HG03175 (cell line): Measurements from ENCODE around the gene REV1.
"Not testable (repeated sequence)": the region's sequence is repeated elsewhere in the genome, so short reads cannot be mapped to it uniquely, and the experiment has no call there.

ENCODE experiments used
- ATAC-seq: cut with Tn5 transposase; IDR thresholded peaks from one replicate; pipeline ENCODE4 v1.9.1; 2021; ENCODE audit warnings: mild to moderate bottlenecking, moderate library complexity; ENCODE audit not compliant: unreplicated experiment

Gene REV1

DNA sequence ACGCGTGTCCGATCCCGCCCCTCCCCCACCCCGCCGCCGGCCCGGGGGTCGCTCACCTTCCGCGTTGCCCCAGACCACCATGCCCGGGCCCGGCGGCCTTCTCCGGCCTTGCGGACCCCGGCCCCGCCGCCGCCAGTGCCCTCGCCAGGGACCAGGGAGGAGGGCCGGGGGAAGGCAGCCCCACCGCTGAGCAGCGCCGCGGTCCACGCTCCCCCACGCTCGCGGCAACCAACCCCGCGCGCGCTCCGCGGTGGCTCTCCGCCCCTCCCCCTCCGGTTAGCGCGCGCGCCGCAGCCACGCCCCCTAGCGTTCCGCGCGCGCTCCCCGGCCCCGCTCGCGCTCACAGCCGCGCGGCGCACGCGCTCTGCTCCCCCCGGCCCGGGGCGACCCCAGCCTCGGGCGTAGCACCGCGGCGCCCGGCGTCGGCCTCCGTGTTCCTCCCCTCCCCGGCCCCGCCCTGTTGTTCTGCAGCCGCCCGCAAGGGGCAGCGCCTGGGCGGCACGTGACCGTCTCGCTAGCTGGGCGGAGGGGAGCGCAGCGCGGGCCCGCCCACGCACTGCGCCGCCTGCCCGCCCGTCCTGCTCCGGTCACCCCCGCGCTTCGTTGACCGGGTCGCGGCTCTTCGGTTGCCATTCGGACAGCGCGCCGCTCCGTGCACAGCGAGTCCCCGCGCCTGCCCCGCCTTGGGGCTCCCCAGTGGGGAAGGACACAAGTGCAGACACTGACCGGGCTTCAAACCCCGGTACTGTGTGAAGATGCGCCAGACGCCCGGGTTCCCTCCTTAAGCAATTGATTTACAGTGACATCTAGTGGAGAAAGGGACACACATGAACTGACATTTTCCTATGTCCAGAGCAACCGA lies at the start of gene REV1:
TSS of gene REV1 (minus strand) at position 257 of the 862 bp plus-strand sequence. CDS start 25,042 bp downstream, outside the sequence.
- peak; percentile 77 for ATAC-seq

DNA sequence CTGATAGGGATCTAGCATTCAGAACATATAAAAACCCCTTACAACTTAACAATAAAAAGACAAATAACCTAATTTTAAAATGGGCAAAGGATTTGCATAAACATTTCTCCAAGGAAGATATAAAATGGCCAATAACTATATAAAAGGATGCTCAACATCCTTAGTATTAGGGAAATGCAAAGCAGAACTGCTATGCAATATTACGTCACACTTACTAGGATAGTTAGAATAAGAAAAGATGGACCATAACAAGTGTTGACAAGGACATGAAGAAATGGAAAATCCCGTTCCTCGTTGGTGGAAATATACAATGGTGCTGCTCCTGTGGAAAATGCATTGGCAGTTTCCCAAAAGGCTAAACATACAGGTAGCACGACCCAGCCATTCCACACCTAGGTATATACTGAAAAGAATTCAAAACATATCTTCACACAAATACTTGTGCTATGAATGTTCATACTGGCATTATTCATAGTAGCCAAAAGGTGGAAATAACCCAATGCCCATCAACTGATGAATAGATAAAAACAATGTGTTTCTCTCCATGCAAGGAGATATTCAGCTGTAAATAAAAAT lies 48.2 kb upstream of the REV1 start:
- no peak for ATAC-seq

DNA sequence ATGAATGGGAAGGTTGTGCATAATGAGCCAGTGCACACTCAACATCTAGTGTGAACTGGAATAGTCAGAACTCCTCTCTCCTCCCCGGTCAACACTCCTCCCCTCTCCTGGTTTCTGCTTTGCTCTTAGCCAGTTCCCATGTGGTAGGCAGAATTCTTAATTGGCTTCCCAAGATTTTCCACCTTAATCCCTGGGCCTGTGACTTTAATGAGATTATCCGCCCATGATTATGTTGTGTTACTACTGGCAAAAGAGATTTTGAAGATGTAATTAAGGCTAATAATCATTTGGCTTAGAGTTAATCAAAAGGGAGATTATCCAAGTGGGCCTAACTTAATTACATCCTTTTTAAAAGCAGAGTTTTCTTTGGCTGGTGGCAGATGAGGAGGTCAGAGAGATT lies 34.2 kb upstream of the REV1 start:
- ATAC-seq, result no peak

DNA sequence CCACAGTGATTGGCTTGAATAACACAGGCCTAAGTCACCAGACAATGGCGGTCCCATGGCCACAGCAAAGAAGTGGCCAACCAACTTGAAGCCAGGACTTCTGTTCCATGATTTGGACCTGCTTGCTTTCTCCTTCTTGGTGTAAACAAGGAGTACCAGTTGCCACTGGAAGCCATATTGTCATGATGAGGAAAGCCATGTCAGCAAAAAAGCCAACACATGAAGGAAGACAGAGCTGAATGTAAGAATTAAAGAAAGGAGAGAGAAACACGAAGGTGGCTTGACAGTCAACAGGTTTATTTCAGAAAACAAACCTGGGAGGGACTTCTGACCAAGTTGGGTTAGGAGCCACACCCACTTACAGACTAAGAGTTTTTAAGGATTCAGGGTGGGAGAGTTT lies 32.3 kb upstream of the REV1 start:
- ATAC-seq, result no peak

DNA sequence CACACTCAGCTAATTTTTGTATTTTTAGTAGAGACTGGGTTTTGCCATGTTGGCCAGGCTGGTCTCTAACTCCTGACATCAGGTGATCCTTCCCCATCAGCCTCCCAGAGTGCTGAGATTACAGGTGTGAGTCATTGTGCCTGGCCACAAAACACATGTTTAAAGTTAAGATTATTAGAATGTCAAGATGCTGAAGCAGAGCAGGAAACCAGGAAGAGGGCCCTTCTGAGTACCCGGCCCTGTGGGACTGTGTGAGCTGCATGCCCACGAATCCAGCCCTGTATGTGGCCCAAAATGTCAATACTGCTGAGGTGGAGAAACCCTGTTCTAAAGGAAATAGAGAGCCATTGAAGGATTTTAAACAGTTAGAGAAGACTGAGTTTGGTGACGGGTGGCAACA lies 31.0 kb upstream of the REV1 start:
- no peak for ATAC-seq

DNA sequence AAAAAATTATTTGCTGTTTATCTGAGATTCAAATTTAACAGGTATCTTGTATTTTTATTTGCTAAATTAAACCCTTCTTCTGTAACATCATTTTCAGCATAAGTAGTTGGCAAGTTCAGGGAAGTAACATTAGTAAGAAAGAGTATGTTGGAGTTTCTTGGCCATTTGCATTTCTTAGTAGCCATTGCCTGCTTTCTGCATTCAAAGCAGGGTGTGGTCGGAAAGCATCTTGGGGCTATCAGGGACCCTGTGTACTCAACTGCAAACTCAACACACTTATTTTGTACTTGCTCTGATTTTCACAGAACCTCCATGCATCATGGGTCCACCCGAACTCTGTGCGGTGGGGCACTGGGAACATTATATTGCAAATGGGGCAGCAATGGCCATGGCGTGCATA lies 30.4 kb upstream of the REV1 start:
- no peak for ATAC-seq

DNA sequence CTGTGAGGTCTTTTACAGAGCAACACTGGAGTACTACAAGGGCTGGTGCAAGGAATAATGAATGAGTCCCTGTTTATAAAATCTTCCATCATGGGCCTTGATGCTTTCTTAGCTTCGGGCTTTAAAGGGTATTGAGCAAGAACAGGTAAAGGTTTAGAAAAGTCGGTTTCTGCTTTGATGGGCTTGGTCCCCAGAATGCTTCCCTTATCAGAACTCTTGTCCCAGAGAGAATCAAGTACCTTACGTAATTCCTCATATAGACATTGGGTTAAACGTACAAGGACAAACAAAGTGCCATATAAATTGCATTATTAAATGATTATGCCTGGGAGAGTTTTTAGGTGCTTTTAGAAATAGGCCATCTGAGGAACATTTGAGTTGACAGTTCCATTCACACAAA lies 24.5 kb upstream of the REV1 start:
- no peak for ATAC-seq

DNA sequence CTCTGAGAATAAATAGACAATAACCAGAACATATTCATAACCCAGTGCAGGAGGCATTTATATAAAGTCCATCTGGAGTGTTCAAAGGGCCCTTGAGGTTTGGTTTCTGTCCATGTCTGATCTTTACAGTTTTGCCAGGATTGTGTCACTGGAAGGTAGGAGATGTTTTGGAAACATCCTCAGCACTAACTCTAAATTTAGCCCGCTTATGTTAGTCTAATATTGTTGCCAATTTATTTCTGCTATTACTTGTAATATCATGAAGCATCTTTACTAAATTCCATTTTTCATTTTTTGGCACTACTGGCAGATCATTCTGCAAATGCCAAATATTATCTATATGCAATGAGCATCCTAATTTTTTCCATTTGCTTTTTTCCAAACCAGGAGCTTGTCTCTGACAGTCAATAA lies 22.4 kb upstream of the REV1 start:
- ATAC-seq, result no peak

DNA sequence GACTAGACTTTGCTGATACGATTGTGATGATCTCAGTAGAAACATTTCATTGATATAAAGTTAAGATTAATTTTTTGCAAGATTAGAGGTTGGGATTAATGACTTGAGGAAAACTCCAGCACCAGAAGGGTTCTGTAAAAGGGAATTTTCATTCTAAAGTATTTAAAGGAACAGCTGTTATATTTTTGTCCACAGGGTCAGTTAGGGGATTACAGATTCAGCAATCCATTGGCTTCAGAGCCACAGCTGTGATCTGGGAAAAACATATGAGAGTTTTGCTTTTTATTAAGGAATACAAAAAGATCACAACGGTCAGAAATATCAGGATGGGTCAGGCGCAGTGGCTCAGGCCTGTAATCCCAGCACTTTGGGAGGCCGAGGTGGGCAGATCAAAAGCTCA lies 19.6 kb upstream of the REV1 start:
- no peak for ATAC-seq

DNA sequence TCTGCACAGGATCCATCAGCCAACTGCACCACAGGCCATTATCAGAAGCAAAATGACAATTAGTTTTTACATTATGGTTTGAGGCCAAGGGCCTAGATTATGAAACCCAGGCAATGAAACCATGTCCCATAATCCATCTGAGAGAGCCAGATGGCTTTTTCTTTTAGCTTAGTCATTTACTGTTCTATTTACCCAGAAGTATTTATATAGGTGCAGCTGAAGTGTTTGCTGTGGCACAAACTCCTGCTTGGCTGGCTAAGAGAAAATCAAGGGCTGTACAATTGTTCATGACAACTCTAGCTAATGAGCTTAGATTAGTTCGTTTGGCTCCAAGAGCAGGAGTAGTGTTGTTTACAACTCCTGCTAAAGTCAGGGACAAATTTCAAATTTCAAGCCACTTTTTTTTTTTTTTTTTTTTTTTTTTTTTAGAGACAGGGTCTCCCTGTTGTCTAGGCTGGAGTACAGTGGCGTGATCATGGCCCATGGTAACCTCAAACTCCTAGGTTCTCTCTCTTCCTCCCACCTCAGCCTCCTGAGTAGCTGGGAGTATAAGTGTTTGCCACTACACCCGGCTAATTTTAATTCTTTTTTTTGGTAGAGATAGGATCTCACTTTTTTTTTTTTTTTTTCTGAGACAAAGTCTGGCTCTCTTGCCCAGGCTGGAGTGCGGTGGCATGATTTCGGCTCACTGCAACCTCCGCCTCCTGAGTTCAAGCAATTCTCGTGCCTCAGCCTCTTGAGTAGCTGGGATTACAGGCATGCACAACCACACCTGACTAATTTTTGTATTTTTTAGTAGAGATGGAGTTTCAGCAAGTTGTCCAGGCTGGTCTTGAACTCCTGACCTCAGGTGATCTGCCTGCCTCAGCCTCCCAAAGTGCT lies 18.4 kb upstream of the REV1 start:
- ATAC-seq, result no peak

DNA sequence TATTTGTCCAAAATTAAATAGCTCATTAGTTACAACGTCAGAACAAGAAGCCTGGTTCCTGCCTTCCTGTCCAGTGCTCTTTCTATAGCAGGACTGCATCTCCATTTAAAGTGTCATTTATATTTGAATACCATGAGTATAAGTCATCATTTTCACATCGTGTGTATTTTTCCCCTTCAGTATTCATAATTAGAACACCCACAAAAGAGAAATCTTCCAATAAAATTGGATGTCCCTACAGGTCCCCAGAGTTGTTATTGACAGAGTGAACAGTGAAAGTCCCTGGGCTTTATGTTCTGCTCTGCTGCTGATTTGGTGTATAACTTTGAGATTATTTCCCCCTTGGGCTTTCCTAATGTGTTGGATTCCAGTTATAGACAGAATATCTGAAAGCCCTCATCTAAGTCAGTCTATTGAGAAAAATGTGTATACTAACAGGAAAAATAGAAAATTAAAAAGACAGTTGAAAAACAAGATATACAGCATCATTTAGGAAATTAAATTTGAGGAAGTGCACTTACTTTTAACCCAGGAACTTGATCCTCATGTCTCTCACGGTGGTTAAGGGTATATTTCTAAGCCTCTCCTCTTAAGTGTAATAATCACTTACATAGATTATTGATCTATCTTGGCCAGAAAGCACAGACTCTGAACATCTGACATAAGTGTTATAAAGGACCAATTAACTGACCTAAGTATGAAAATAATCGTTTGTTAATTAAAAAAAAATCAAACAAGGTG lies 15.2 kb upstream of the REV1 start:
- no peak for ATAC-seq

DNA sequence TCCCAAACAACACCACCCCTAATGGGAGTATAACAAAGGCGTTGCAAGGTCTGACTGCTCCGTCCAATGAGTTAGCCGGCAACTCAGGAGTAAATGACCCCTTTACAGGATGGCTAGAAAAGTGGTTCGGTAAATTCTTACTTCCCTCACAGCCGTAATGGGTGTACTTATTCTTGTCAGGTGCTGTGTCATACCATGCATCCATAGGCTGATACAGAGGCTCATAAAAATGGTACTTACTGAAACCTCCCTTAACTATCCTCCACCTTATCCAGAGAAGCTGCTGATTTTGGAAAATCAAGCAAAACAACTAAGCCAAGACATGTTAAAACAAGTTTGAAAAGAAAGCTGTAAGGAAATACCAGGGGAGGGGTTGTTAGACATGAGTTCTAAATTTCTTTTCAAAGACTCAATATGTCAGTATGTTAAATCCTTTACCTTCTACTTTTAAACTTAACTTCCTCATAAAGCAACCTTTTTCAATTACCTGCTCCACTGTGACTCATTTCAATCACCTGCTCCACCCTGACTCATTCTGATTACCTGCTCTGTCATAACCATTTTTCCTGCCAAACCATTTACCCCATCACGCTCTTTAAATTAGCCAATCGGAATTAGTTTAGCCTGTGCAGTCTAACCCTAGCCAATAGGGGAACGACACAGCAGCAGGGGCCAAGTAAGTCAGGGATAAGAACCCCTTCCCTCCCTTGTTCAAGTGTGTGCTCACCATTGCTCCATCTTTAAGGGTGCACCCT lies 14.0 kb upstream of the REV1 start:
- not testable (repeated sequence) for ATAC-seq

DNA sequence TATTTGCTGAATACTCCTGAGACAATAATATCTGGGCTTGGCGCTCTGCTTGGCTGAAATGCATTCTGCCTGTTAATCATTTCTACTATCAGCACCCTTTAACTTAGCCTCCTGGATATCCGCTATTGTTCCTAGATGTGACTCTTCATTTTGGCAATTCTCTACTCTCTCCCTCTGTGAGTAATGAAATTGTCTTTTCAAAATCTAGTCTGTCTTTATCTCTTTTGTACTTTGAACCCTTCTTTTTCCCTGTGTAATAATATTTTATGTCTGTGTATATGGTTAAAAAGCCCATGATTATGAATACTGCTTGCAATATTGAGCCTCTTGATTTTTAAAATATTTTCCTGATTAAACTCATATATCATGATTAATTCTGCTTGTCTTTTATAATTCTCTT lies 6.2 kb upstream of the REV1 start:
- ATAC-seq, result no peak

DNA sequence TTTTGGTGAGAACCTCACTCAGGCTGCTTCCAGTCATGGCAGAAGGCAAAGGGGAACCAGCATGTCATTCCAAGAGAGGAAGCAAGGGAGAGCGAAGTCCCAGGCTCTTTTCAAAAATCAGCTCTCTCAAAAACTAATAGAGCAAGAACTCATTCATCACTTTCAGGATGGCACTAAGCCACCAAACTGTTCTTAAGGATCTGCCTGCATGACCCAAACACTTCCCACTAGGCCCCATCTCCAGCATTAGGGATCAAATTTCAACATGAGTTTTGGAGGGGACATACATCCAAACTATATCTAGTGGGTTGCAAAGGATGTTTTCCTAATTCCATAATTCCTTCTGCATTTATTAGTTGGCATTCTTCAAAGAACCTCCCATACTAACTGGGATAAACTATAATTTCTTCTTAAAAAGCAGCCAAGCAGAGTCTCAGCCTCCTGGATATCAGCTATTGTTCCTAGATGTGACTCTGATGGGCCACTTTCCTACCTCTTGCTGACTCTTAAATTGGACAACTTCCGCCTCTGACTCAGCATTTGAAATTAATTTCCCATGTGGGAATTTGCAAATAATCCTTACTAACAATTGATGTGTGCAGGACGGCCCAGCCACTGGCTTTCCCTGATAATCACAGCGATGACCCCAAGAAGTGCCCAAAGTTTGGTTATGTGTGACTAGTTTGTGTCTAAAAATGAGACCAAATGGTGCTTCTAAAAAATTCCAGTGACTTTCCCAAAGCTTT lies 5.5 kb upstream of the REV1 start:
- ATAC-seq, result no peak

DNA sequence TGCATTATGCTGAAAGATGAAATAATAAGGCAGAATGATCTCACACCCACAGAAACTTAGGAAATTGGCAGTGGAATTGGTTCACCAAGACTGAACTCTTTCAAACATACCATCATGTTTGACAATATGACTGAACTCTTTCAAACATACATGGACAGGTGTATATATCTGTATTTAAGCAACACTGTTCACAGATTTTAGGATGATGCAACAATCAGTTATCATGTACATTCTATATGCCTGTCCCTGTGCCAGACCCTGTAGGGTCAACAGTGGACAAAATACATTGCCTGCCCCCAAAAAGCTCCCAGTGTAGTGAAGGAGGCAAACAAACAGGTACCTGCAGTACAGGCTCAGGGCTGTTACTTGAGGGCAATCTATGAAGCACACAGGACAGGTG lies 2.9 kb upstream of the REV1 start:
- no peak for ATAC-seq

DNA sequence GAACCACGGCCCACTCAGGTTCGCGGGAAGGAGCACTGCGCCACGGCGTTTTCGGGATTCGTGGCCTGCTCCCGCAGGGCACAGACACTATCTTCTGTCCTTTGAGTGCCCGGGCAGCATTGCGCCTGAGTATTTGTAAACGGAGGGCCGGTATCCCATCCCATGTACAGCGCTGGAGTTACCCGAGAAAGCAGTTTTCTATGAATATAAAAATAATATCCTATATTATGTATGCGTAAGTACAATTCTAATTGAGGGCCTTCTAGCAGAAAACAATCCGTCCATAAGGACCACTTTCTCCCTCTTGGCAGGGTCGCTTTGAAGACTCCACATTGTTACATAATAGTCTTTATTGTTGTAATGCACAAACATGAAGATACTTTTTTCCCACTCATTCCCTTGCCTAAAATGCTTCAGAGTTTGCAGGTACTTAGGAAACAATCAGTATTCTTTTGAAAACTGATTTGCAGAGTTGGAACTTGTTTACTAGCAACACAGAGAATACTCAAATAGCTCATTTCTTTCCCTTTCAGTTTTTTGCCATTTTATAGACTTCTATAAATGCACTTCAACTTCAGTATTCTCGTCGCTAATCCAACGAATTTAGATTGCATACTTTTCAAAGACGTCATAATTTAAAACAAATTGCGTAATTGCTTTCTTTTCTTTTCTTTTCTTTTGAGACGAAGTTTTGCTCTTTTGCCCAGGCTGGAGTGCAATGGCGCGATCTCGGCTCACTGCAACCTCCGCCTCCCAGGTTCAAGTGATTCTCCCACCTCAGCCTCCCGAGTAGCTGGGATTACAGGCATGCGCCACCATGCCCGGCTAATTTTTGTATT lies 1.0 kb upstream of the REV1 start:
- ATAC-seq, result no peak

DNA sequence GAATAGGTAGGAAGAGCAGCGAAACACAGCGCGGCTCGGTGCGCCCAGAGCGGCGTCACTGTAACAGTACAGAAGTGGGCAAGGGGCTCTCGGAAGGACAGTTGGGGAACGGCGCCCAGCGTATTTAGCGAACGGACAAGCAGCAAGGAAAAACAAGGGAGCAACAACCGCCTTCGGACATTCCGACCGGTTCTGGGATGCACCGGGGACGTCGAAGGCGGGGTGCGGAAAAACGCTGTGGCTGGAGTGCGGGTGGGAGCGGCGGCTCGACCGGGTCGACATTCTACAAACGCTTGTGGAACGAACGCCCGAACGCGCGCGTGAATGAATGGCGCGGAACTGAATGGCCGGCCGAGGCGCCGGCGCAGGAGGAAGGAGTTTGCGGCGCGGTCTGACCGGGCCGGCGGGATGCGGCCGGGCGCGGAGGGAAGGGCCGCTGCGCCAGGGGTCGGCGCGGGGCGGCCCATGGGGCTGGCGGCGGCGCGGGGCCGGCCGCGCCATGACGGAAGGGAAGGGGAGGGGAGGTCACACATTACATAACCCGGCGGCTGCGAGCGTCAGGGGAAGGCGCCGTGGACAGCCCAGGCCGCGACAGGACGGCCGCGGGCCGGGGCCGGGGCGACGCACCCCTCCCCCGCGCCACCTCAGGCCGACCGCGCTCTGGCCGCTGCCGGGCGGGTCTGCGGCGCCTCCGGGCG lies 605 bp downstream of the REV1 start:
- peak; percentile 42 for ATAC-seq

DNA sequence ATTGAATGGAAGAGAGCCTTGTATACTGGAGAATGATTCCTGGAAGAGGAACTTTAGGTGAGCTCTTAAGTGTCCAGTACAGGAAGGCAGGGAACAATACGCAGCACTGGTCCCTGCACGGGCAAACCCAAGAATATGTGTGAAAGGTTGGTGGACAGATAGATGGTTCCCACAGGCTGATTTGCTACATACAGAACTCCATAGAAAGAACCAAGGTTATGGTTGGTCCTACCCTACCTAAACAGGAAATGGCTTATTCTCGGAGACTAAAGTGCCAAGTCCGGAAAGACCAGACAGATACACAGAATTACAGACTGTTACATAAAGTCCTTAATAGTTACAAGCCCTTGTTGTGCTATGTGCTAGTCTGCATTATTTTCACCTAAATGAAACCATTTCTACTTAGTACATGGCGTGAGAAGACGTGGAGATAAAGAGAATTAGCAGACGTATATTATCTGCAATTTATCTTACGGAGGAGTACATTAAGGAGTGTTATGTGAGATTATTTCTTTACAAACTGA lies 1.2 kb downstream of the REV1 start:
- no peak for ATAC-seq
